ENCODE results near the gene PSMD13.

GRCh38 chr11:224424-224823 lies 12.4 kb upstream of the PSMD13 start:
- no peak for TF ChIP-seq RARB (CRISPR knock-in tag; IDR thresholded peaks at IDR 0.05)
- no peak for TF ChIP-seq CSDC2 (CRISPR knock-in tag; IDR thresholded peaks at IDR 0.05)
- TF ChIP-seq POU6F1 (CRISPR knock-in tag; IDR thresholded peaks at IDR 0.05; ENCODE audit: borderline replicate concordance, low read depth), result no peak
- no peak for TF ChIP-seq ZFP3 (CRISPR knock-in tag; IDR thresholded peaks at IDR 0.05)
- no peak for TF ChIP-seq ARNTL (CRISPR knock-in tag; IDR thresholded peaks at IDR 0.05; ENCODE audit: borderline replicate concordance, low read depth)
- no peak for TF ChIP-seq PATZ1 (CRISPR knock-in tag; IDR thresholded peaks at IDR 0.05; ENCODE audit: borderline replicate concordance)
- TF ChIP-seq, protein P1, sequence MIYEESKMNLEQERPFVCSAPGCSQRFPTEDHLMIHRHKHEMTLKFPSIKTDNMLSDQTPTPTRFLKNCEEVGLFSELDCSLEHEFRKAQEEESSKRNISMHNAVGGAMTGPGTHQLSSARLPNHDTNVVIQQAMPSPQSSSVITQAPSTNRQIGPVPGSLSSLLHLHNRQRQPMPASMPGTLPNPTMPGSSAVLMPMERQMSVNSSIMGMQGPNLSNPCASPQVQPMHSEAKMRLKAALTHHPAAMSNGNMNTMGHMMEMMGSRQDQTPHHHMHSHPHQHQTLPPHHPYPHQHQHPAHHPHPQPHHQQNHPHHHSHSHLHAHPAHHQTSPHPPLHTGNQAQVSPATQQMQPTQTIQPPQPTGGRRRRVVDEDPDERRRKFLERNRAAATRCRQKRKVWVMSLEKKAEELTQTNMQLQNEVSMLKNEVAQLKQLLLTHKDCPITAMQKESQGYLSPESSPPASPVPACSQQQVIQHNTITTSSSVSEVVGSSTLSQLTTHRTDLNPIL (CRISPR knock-in tag; IDR thresholded peaks at IDR 0.05; ENCODE audit: low read depth), result no peak
- no peak for TF ChIP-seq ESRRG (CRISPR knock-in tag; IDR thresholded peaks at IDR 0.05)

Data from SK-N-SH treated with all-trans-retinoic acid at 6 μM for 48 hours (cell line).